Epithelial cell of proximal tubule (primary cell): ENCODE measurements around the gene GMPPA. TPM values are rescaled to one million over a fixed set of nuclear protein-coding genes. Genes with fewer than 3 reads are reported as not detected.

Experiments used
- DNase-seq: peaks from one replicate; pipeline ENCODE4 v3.0.0-alpha.2; 2011; ENCODE audit warnings: low read depth
- H3K4me3 ChIP-seq: 2 replicates; pipeline ENCODE4 v1.5.1; 2011; ENCODE audit warnings: low read depth, mild to moderate bottlenecking, low read length
- total RNA-seq: library from RNA; depleted of rRNA; stranded (reverse); fragments of >200 nt; gene quantifications from 2 replicates; pipeline ENCODE4 v1.2.3, GENCODE V29; 2015
- TF ChIP-seq, protein P1 (sequence below): conservative IDR thresholded peaks from 2 replicates; pipeline ENCODE4 v1.5.1; 2012; ENCODE audit warnings: low read depth, mild to moderate bottlenecking, low read length

Gene GMPPA
- total RNA-seq, 1 donor from 2014 or later: 27.2 TPM

DNA sequence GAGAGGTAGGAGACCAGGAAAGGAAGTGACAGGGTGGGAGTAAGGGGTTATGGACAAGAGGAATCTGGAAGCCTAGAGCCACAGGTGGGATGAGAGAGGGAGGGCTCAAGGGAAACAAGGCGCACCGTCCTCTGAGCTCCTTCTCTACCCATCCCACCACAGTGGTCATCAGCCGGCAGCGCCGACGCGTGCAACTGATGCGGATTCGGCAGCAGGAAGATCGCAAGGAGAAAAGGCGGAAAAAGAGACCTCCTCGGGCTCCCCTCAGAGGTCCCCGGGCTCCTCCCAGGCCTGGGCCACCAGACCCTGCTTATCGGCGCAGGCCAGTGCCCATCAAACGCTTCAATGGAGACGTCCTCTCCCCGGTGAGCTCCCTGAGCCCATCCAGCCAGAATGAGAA lies 50.3 kb downstream of the GMPPA start:
- H3K4me3 ChIP-seq: no peak overlapping the region
- TF ChIP-seq, protein P1, sequence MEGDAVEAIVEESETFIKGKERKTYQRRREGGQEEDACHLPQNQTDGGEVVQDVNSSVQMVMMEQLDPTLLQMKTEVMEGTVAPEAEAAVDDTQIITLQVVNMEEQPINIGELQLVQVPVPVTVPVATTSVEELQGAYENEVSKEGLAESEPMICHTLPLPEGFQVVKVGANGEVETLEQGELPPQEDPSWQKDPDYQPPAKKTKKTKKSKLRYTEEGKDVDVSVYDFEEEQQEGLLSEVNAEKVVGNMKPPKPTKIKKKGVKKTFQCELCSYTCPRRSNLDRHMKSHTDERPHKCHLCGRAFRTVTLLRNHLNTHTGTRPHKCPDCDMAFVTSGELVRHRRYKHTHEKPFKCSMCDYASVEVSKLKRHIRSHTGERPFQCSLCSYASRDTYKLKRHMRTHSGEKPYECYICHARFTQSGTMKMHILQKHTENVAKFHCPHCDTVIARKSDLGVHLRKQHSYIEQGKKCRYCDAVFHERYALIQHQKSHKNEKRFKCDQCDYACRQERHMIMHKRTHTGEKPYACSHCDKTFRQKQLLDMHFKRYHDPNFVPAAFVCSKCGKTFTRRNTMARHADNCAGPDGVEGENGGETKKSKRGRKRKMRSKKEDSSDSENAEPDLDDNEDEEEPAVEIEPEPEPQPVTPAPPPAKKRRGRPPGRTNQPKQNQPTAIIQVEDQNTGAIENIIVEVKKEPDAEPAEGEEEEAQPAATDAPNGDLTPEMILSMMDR: no peak
- DNase-seq: no peak

DNA sequence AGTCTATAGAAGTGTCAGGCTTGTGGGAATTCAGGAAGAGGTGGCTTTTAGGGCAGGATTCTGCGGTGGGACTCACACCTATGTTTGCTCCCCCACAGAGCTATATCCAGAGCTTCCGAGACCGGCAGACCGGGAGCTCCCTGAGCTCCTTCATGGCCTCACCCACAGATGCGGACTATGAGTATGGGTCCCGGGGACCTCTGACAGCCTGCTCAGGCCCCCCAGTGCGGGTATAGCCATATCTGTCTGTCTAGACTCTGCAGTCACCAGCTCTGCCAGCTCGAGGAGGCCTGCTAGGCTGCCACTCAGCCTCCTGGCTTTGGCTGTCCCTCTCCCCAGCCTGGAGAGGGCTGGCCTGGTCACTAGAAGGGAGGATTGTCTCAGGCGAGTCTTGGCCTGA lies 50.9 kb downstream of the GMPPA start:
- TF ChIP-seq, protein P1: no peak
- DNase-seq: no peak
- H3K4me3 ChIP-seq: no peak overlapping the region

DNA sequence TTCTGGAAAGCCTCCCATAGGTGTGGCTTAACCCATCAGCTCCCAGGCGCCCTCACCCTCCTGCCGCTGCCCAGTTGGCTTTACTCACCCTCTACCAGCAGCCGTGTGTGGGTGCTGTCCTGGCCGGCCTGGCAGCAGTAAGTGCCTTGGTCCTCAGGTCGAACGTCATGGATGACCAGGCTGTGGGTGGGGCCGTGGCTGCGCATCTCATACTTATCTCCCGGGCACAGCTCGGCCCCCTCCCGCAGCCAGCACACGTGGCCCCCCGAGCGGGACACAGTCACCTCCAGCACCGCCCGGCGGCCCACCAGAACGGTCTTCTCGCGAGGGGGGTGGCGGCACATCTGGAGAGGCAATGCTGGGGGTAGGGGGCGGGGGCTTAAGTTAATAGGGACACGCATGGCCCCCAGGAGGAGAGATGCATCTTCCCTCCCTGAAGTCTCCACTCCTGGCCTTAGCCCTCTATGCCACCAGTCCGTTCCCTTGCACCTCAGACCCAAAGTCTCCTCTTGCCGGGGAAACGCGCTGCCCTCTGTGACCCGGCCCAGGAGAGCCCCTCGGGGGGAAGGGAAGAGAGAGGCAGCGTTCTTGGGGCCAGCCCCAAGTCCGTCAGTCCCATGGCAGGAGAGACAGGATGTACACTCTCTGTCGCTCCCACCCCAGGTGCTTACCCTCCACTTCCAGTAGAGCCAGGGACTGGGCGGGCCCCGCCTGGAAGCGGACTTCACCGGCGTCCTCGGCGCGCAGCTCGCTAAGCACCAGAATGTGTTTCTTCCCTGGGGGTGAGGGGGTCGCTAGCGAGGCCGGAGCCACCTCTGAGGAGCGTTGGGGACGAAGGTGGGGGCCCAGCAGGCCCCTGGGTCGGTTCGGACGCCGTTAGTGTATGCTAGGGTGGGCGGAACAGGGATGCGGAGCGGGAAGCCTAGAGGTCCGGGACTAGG lies 53.0 kb downstream of the GMPPA start:
- DNase-seq: no peak
- TF ChIP-seq, protein P1: no peak
- H3K4me3 ChIP-seq: peak overlapping the region; percentile 73

DNA sequence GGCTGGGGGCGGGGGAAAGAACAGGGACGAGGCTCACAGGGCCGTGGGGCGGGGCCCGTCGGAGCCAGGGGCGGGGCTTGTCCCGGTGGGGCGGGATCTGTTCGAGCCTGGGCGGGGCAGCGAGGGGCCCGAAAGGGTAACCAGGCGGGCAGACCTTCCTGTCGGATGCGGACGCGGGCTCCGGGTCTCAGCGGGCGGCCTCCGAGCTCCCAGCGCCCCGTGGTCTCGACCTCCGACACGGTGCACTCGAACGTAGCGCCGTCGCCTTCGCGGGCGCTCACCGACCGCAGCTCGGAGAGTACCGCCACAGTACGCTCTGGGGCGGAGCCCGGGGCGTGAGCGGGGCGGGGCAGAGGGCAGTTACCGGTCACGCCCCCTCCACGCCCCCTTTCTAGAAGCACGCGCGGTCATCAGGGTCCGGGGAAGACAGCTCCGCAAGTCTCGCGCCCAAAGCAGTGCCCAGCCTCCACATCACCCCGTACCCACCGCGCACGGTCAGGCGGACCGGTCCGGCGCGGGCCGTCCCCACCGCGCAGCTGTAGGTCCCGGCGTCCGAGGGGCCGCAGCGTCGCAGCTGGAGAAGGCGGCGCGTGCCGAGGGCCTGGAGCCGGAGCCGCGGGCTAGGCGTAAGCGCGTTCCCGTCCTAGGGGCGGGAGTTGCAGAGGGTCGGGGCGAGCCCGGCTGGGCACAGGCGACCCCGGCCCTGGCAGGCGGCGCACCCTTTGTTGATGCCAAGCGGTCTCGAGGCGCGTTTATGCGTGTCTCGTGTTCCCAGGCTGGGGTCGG lies 53.9 kb downstream of the GMPPA start:
- no peak for DNase-seq
- TF ChIP-seq, protein P1: no peak
- peak overlapping the region; percentile 73 for H3K4me3 ChIP-seq

DNA sequence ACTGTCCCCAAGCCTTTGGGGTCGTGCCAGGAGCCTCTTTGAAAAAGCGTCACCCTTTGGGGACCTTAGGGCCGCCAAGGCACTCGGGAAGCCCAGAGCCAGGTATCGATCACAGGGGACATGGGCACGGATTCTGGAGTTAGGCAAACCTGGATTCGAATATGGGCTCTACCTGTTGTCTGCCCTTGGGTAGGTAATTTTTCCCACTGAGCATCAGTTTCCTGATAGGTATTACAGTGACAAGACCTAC lies 54.4 kb downstream of the GMPPA start:
- TF ChIP-seq, protein P1: no peak
- peak overlapping the region; percentile 73 for H3K4me3 ChIP-seq
- DNase-seq: no peak

DNA sequence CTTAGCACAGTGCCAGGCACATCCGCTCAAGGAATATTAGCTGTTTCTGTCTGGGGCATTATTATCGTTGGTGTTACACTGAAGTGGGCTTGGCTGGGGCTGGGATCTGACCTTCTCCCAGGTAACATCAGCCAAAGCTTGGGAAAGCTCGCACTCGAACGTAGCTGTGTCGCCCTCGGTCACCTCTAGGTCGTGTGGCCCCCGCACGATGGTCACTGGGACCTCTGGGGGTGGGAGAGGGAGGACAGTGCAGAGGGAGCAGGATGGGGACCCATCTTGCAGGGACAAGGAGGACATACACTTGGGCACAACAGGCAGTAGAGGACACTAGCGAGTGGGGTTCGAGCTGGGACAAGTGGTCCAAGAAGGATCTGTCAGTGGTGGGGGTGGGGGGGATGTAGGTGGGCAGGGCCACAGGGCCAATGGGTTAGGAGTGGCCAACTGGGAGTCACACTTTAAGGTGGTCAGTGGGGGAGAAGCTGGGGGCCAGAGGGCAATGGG lies 54.8 kb downstream of the GMPPA start:
- DNase-seq: no peak
- no peak overlapping the region for H3K4me3 ChIP-seq
- TF ChIP-seq, protein P1: no peak
